HL-60 (cell line): ENCODE measurements around the gene FAM118A.

Experiments
- CTCF ChIP-seq: IDR thresholded peaks from one replicate; pipeline ENCODE4 v1.5.1; 2011; ENCODE audit warnings: low read length, control low read depth, inconsistent platforms; ENCODE audit not compliant: insufficient read depth
- POLR2AphosphoS5 ChIP-seq: IDR thresholded peaks from 2 replicates; pipeline ENCODE4 v1.6.1; 2012; ENCODE audit warnings: low read depth
- REST ChIP-seq: IDR thresholded peaks from 2 replicates; pipeline ENCODE4 v1.6.1; 2012; ENCODE audit warnings: low read depth; ENCODE audit not compliant: insufficient replicate concordance
- SPI1 ChIP-seq: IDR thresholded peaks from 2 replicates; pipeline ENCODE4 v1.6.1; 2012; ENCODE audit warnings: low read depth, mild to moderate bottlenecking, borderline replicate concordance

- TF ChIP-seq POLR2AphosphoS5 (no peak), CTCF (no peak), REST (no peak), SPI1 (no peak)
Measured at GRCh38 chr22:45290410-45290936, 19.3 kb upstream of the FAM118A start.
